OCI-LY3 (cell line): ENCODE results near the gene ADAMTS14.
"Not testable (repeated sequence)": the region's sequence is repeated elsewhere in the genome, so short reads cannot be mapped to it uniquely, and the experiment has no call there.

Experiments
- H2AFZ ChIP-seq: fragments of 200-600, 300-600 bp; shearing (Covaris generic); 2 replicates; pipeline ENCODE4 v1.6.0; 2014; ENCODE audit warnings: antibody characterized with exemption, low read depth, low read length
- H3K27ac ChIP-seq: fragments of 200-600, 300-600 bp; sonication (generic); 2 replicates; pipeline ENCODE4 v1.5.1; 2014; ENCODE audit warnings: mild to moderate bottlenecking, low read length, moderate library complexity, mixed read lengths
- H3K27me3 ChIP-seq: fragments of 200-600, 300-600 bp; sonication (generic); 2 replicates; pipeline ENCODE4 v1.6.1; 2014; ENCODE audit warnings: low read depth, low read length, mixed read lengths
- H3K36me3 ChIP-seq: fragments of 200-600, 300-600 bp; sonication (generic); replicated peaks from 2 replicates; pipeline ENCODE3; 2014; ENCODE audit warnings: low read depth, low read length, mixed read lengths
- H3K4me1 ChIP-seq: fragments of 300-600, 200-600 bp; sonication (generic); 2 replicates; pipeline ENCODE4 v1.6.1; 2014; ENCODE audit warnings: low read length, mixed read lengths
- H3K4me2 ChIP-seq: fragments of 200-600, 300-600 bp; sonication (generic); 2 replicates; pipeline ENCODE4 v1.6.1; 2014; ENCODE audit warnings: low read length, mixed read lengths
- H3K4me3 ChIP-seq: fragments of 300-600, 200-600 bp; sonication (generic); 2 replicates; pipeline ENCODE4 v1.5.1; 2014; ENCODE audit warnings: antibody characterized with exemption, mild to moderate bottlenecking, low read length, moderate library complexity
- H3K79me2 ChIP-seq: fragments of 300-600, 200-600 bp; shearing (Covaris generic); 2 replicates; pipeline ENCODE4 v1.6.1; 2014; ENCODE audit warnings: mild to moderate bottlenecking, low read length, mixed read lengths
- H3K9ac ChIP-seq: fragments of 300-600, 200-600 bp; shearing (Covaris generic); 2 replicates; pipeline ENCODE4 v1.6.0; 2014; ENCODE audit warnings: mild to moderate bottlenecking, low read length, moderate library complexity
- H3K9me3 ChIP-seq: fragments of 200-600, 300-600 bp; shearing (Covaris generic); 2 replicates; pipeline ENCODE4 v1.6.1; 2014; ENCODE audit warnings: low read length, mixed read lengths; ENCODE audit not compliant: insufficient read depth
- H4K20me1 ChIP-seq: fragments of 200-600, 300-600 bp; sonication (generic); 2 replicates; pipeline ENCODE4 v1.6.1; 2016; ENCODE audit warnings: low read length, mixed read lengths; ENCODE audit not compliant: insufficient read depth
- CTCF ChIP-seq: fragments of 200-600, 300-600 bp; sonication (generic); IDR thresholded peaks from 2 replicates; pipeline ENCODE4 v1.5.1; 2014; ENCODE audit warnings: antibody characterized with exemption, low read length, low read depth
- EZH2phosphoT487 ChIP-seq: fragments of 200-600 bp; shearing (Covaris generic); IDR thresholded peaks from 2 replicates; pipeline ENCODE4 v1.6.1; 2018; ENCODE audit warnings: antibody characterized with exemption, mixed run types, low read depth

The ADAMTS14 gene

GRCh38 chr10:70664702-70665195, 7.6 kb upstream of the ADAMTS14 start:
- no peaks in the 10 kb centered on the region for H3K27me3 ChIP-seq
- H3K79me2 ChIP-seq = no peaks in the 10 kb centered on the region
- H3K9ac ChIP-seq = no peak overlapping the region
- no peak overlapping the region for H3K4me3 ChIP-seq
- no peaks in the 10 kb centered on the region for H3K9me3 ChIP-seq
- H3K36me3 ChIP-seq = no peaks in the 10 kb centered on the region
- H3K4me2 ChIP-seq = no peak overlapping the region
- H3K27ac ChIP-seq = no peak overlapping the region
- TF ChIP-seq CTCF (no peak), EZH2phosphoT487 (no peak)
- H3K4me1 ChIP-seq = no peaks in the 10 kb centered on the region
- H2AFZ ChIP-seq = no peak overlapping the region
- H4K20me1 ChIP-seq = no peaks in the 10 kb centered on the region

GRCh38 chr10:70666960-70667798, 5.1 kb upstream of the ADAMTS14 start:
- H3K27ac ChIP-seq = no peak overlapping the region
- H3K36me3 ChIP-seq = no peaks in the 10 kb centered on the region
- no peaks in the 10 kb centered on the region for H3K9me3 ChIP-seq
- H3K4me2 ChIP-seq = no peak overlapping the region
- no peak overlapping the region for H3K4me3 ChIP-seq
- H3K27me3 ChIP-seq = no peaks in the 10 kb centered on the region
- no peak overlapping the region for H2AFZ ChIP-seq
- H3K79me2 ChIP-seq = no peaks in the 10 kb centered on the region
- TF ChIP-seq CTCF (no peak), EZH2phosphoT487 (no peak)
- H3K4me1 ChIP-seq = no peaks in the 10 kb centered on the region
- no peak overlapping the region for H3K9ac ChIP-seq
- no peaks in the 10 kb centered on the region for H4K20me1 ChIP-seq

- H3K36me3 ChIP-seq, H3K4me3 ChIP-seq, H3K27me3 ChIP-seq, H3K79me2 ChIP-seq, H3K9ac ChIP-seq, H3K27ac ChIP-seq, H3K4me2 ChIP-seq, H3K4me1 ChIP-seq, H3K9me3 ChIP-seq, H4K20me1 ChIP-seq, H2AFZ ChIP-seq: not testable (repeated sequence)
These were observed 4.5 kb upstream of the ADAMTS14 start for GRCh38 chr10:70667818-70668217.

- Histone ChIP-seq H3K27me3 (no peaks in the 10 kb centered on the region), H3K36me3 (no peaks in the 10 kb centered on the region), H2AFZ (no peak overlapping the region), H3K27ac (no peak overlapping the region), H3K79me2 (no peaks in the 10 kb centered on the region), H3K4me1 (no peaks in the 10 kb centered on the region), H4K20me1 (no peaks in the 10 kb centered on the region), H3K4me3 (no peak overlapping the region), H3K9me3 (no peaks in the 10 kb centered on the region), H3K9ac (no peak overlapping the region), H3K4me2 (no peak overlapping the region)
- no peak for TF ChIP-seq EZH2phosphoT487
- TF ChIP-seq CTCF = no peak
These were observed 3.8 kb upstream of the ADAMTS14 start for GRCh38 chr10:70668454-70668970.
